Upper lobe of left lung (tissue), 4 donors: ENCODE measurements around the gene MT1M.

Experiments
- CTCF ChIP-seq, 6 experiments: fragments of 450-650 bp in 4 of 6; fragments of 200-600 bp in 2 of 6; sonication (generic) in 2 of 6; IDR thresholded peaks; one replicate each; pipeline ENCODE4 v1.5.1; 2016 to 2019; ENCODE audit warnings: antibody characterized with exemption in 6 of 6
- POLR2AphosphoS5 ChIP-seq, 2 donors: sonication (generic); formaldehyde crosslinking; IDR thresholded peaks; one replicate each; pipeline ENCODE4 v1.5.1; 2017; ENCODE audit warnings: antibody characterized with exemption in 2 of 2

GRCh38 chr16:56664506-56664905 is 32.0 kb downstream of the MT1M start:
- TF ChIP-seq CTCF (IDR thresholded peaks at IDR 0.05): no peak
- no peak for TF ChIP-seq POLR2AphosphoS5 (IDR thresholded peaks at IDR 0.05)
